ENCODE measurements around the gene EVI2B.

The EVI2B gene

GRCh38 chr17:31296142-31296541 lies 17.7 kb downstream of the EVI2B start:
- no peaks in the 10 kb centered on the region for H3K79me2 ChIP-seq (ENCODE audit: insufficient read depth, low read length)
- H3K4me2 ChIP-seq (ENCODE audit: low read depth, low read length, poor library complexity, severe bottlenecking), result no peak overlapping the region
- H3K9me2 ChIP-seq (replicated peaks; ENCODE audit: insufficient read depth, low read length), result no peaks in the 10 kb centered on the region
- H3K27ac ChIP-seq (ENCODE audit: low read depth, low read length), result no peak overlapping the region
- TF ChIP-seq, protein P1, sequence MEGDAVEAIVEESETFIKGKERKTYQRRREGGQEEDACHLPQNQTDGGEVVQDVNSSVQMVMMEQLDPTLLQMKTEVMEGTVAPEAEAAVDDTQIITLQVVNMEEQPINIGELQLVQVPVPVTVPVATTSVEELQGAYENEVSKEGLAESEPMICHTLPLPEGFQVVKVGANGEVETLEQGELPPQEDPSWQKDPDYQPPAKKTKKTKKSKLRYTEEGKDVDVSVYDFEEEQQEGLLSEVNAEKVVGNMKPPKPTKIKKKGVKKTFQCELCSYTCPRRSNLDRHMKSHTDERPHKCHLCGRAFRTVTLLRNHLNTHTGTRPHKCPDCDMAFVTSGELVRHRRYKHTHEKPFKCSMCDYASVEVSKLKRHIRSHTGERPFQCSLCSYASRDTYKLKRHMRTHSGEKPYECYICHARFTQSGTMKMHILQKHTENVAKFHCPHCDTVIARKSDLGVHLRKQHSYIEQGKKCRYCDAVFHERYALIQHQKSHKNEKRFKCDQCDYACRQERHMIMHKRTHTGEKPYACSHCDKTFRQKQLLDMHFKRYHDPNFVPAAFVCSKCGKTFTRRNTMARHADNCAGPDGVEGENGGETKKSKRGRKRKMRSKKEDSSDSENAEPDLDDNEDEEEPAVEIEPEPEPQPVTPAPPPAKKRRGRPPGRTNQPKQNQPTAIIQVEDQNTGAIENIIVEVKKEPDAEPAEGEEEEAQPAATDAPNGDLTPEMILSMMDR (IDR thresholded peaks at IDR 0.05; ENCODE audit: insufficient read depth, low read length, poor library complexity, severe bottlenecking), result no peak
- no peak for TF ChIP-seq EZH2phosphoT487 (conservative IDR thresholded peaks at IDR 0.05; ENCODE audit: low read length)
- no peaks in the 10 kb centered on the region for H4K20me1 ChIP-seq (ENCODE audit: low read depth, low read length)
- H3K9ac ChIP-seq (ENCODE audit: low read length), result no peak overlapping the region
- H3K27me3 ChIP-seq (ENCODE audit: low read length), result no peaks in the 10 kb centered on the region
- H3K4me3 ChIP-seq (ENCODE audit: insufficient read depth, low read length, poor library complexity, severe bottlenecking), result no peak overlapping the region
- no peaks in the 10 kb centered on the region for H3K9me3 ChIP-seq (ENCODE audit: insufficient read depth, low read length)
- no peak overlapping the region for H2AFZ ChIP-seq (ENCODE audit: low read depth, low read length, severe bottlenecking)
- H3K36me3 ChIP-seq (ENCODE audit: low read length), result no peaks in the 10 kb centered on the region
- H3F3A ChIP-seq (ENCODE audit: insufficient read depth), result peaks cover 5% of the 10 kb centered on the region; the same call in 1 of the 2 replicates

- Histone ChIP-seq H3K27me3 (ENCODE audit: low read length) (no peaks in the 10 kb centered on the region), H4K20me1 (ENCODE audit: low read depth, low read length) (no peaks in the 10 kb centered on the region), H3K36me3 (ENCODE audit: low read length) (no peaks in the 10 kb centered on the region), H3K4me2 (ENCODE audit: low read depth, low read length, poor library complexity, severe bottlenecking) (no peak overlapping the region), H3K9me2 (replicated peaks; ENCODE audit: insufficient read depth, low read length) (no peaks in the 10 kb centered on the region), H3K4me3 (ENCODE audit: insufficient read depth, low read length, poor library complexity, severe bottlenecking) (no peak overlapping the region), H3K9ac (ENCODE audit: low read length) (no peak overlapping the region), H2AFZ (ENCODE audit: low read depth, low read length, severe bottlenecking) (no peak overlapping the region), H3K9me3 (ENCODE audit: insufficient read depth, low read length) (no peaks in the 10 kb centered on the region), H3F3A (ENCODE audit: insufficient read depth) (no peaks in the 10 kb centered on the region), H3K79me2 (ENCODE audit: insufficient read depth, low read length) (no peaks in the 10 kb centered on the region), H3K27ac (ENCODE audit: low read depth, low read length) (no peak overlapping the region)
- TF ChIP-seq EZH2phosphoT487 (conservative IDR thresholded peaks at IDR 0.05; ENCODE audit: low read length), result no peak
- TF ChIP-seq, protein P1 (IDR thresholded peaks at IDR 0.05; ENCODE audit: insufficient read depth, low read length, poor library complexity, severe bottlenecking), result no peak
Observed at GRCh38 chr17:31295489-31295871, 18.4 kb downstream of the EVI2B start.

DNA sequence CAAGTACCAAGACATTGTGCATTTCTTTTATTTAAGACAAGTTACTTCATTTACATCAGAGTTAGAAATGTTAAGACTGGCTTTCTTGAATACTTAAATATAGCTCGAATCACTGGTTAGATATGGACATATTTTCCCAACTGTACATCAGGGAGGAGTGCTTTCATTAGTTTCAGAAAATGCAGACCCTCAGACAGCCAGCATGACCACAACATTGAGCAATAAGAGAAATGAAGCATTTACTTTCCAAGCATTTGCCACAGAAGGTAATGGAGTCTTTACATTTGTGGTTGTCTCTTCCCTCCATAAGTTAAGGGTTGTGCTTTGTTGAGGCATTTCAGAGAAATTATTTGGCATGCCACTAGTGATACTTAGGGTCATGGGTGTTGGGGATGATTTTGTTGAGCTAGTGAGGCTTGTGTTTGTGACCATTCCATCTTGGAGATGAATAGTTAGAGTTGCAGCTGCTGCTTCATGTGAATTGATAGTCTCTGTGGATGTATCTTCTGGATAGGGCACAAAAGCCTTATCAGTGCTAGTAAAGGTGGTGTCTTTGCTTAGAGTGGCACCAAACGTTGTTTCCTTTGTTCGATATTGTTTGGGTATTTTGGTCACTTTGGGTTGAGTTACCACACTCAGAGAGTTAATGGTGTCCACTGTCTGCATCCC lies 18.9 kb downstream of the EVI2B start:
- no peak overlapping the region for H3K4me2 ChIP-seq (ENCODE audit: low read depth, low read length, poor library complexity, severe bottlenecking)
- H3K79me2 ChIP-seq (ENCODE audit: insufficient read depth, low read length), result no peaks in the 10 kb centered on the region
- H3F3A ChIP-seq (ENCODE audit: insufficient read depth), result no peaks in the 10 kb centered on the region
- no peaks in the 10 kb centered on the region for H3K9me3 ChIP-seq (ENCODE audit: insufficient read depth, low read length)
- H3K9ac ChIP-seq (ENCODE audit: low read length), result no peak overlapping the region
- H4K20me1 ChIP-seq (ENCODE audit: low read depth, low read length), result no peaks in the 10 kb centered on the region
- H2AFZ ChIP-seq (ENCODE audit: low read depth, low read length, severe bottlenecking), result no peak overlapping the region
- no peak overlapping the region for H3K27ac ChIP-seq (ENCODE audit: low read depth, low read length)
- no peaks in the 10 kb centered on the region for H3K27me3 ChIP-seq (ENCODE audit: low read length)
- no peak for TF ChIP-seq EZH2phosphoT487 (conservative IDR thresholded peaks at IDR 0.05; ENCODE audit: low read length)
- TF ChIP-seq, protein P1 (IDR thresholded peaks at IDR 0.05; ENCODE audit: insufficient read depth, low read length, poor library complexity, severe bottlenecking), result no peak
- no peaks in the 10 kb centered on the region for H3K36me3 ChIP-seq (ENCODE audit: low read length)
- no peak overlapping the region for H3K4me3 ChIP-seq (ENCODE audit: insufficient read depth, low read length, poor library complexity, severe bottlenecking)
- H3K9me2 ChIP-seq (replicated peaks; ENCODE audit: insufficient read depth, low read length), result no peaks in the 10 kb centered on the region

All from SU-DHL-6 (cell line).